HCEC 1CT (cell line): ENCODE data around the gene AGXT.

ENCODE experiments used
- DNase-seq: peaks from one replicate; pipeline ENCODE4 v3.0.0-alpha.2; 2017

The AGXT gene

GRCh38 chr2:240868286-240869108, at the start of gene AGXT:
AGXT (plus strand) TSS chr2:240868824; CDS start chr2:240868866, 42 bp downstream.
- no peak for DNase-seq

DNA sequence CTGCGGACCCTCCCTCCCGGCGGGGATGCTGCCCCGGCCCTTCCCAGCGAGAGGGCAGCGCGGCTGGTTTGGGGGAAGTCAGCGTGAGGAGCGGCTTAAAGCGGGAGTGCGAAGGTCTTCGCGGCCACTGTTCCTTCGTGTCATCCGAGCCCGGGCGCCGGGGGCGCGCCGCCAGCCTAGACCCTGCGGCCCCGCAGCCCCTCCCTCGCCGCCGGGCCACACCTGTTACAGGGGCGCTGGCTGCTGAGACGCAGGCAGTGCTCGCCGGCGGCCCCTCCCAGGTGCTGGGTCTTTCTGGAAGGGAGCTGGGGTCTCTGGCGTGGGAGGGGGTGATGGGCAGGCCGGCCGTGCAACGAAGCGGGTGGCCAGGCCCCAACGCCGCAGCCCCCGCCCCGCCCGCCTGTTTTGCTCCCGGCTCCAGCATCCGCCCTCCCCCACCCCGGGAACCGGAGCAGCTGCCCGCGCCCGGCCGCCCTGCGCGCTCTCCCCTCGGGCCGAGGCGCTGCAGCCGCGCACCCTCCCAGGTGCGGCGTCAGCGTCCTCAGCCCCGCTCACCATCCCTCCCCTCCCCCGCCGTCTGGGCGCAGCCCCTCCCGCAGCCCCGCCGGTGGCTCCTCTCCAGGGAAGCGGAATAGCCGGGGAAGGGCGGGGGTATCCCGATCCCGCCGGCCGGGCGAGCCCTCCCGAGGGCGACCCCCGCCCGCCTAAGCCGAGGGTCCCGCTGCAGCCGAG, 49.3 kb upstream of the AGXT start:
- no peak for DNase-seq

DNA sequence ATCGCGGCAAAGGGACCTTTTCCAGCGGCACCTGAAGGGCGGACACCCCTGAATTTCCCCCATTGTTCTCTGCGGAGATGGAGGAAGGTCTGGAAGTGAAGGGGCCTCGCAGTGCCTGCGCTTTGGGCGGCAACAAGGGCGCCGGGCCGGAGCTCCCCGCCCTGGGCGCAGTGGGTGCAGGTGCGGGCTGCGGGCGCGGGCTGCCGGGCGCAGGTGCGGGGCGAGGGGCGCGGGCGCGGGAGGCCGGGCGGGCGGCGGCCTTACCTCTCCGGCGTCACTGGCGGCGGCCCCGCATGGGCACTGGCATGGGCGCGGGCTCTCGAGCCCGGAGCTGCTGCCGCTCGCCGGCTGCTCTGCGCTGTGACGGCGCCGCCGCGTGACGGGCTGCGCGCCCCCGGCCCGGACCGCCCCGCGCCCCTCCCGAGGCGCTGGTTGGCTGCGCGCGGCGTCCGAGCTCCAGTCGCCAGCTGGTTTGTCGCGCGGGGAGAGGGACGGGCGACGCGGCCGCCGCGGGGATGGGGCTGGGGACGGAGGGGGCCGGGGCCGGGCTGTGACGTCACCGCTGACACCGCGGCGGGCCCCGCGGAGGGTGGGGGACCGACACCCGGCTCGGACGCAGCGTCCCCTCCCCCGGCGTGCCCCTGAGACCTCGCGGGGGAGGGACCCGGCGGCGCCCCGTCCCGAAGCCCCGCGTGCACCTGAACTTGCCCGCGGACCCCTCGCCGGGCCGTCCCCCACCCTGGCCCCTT, 48.6 kb upstream of the AGXT start, which contains the start of gene KIF1A:
Gene KIF1A (minus strand): TSS at position 362 of the 749 bp plus-strand sequence. CDS start 22,467 bp downstream, outside the sequence.
- no peak for DNase-seq

- no peak for DNase-seq
Measured at GRCh38 chr2:240820607-240821428, 47.8 kb upstream of the AGXT start.

DNA sequence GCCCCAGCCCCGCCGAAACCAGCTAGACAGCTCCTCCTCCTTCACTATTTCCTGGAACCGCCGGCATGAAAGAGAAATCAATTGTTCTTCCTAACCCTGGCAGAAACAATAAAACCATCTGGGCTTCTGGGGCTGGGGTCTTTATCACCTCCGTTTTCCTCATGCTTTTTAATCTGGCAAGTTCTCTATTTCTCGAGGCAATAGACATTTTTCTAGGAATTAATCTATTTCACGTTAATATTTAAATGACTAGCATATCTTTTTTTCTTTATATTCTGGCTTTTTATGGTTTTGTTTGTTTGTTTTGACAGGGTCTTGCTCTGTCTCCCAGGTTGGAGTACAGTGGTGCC, 47.2 kb upstream of the AGXT start:
- DNase-seq = no peak

- DNase-seq = no peak
Measured at GRCh38 chr2:240822280-240822847, 46.3 kb upstream of the AGXT start.

- no peak for DNase-seq
Measured at GRCh38 chr2:240823449-240824336, 44.9 kb upstream of the AGXT start.

- no peak for DNase-seq
Measured at GRCh38 chr2:240825476-240825875, 43.1 kb upstream of the AGXT start.

DNA sequence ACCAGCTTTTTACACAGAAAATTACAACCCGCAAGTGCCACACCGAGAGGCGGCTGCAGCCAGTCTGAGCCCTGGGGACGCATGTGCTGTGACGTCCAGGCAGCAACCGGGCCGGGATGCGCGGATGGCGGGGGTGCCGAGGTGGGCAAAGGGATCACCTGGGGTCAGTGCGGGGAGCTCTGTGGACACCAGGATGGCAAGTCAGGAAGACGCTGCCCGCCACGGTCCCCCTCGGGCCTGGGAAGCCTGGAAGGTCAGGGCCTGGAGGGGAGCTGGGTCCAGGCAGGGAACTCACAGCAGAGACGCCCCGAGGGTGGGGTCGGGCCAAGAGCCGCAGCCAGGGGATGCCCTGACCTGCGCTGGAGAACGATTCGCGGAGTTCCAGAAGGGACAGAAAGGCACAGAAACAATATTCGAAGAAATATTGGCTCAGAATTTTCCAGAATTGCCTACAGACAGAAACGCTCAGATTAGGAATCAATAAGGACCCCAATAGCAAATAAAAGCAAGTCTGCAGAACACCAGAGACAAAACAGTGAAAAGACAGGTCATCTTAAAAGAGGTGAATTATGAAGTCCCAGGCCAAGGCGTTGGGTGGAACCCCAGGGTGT, 36.9 kb upstream of the AGXT start:
- DNase-seq = no peak

DNA sequence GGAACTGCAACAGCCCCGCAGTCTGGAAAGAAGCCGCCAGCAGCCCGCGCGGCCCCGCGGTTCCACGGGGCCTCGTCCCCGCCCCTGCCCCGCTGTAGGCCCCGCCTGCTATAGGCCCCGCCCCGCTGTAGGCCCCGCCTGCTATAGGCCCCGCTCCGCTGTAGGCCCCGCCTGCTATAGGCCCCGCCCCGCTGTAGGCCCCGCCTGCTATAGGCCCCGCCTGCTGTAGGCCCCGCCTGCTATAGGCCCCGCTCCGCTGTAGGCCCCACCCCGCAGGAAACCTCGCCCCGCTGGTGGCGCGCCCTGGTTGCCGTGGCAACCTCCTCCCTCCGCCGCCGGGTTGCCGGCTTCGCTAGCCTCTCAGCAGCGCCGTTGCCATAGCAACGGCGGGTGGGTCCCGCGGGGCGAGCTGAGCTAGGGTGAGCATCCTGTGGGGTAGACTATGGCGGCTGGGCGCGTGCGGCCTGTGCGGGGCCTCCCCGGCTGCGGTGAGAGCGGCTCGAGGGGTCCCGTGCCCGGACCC, 36.4 kb upstream of the AGXT start:
- peak; percentile 77 for DNase-seq

GRCh38 chr2:240832921-240833494, 35.6 kb upstream of the AGXT start:
- no peak for DNase-seq

- no peak for DNase-seq
Measured at GRCh38 chr2:240833724-240834285, 34.8 kb upstream of the AGXT start.

- DNase-seq = no peak
Measured at GRCh38 chr2:240834377-240834975, 34.1 kb upstream of the AGXT start.

GRCh38 chr2:240835528-240835927, 33.1 kb upstream of the AGXT start:
- no peak for DNase-seq

- DNase-seq = peak; percentile 44
Measured at GRCh38 chr2:240836781-240837467, 31.7 kb upstream of the AGXT start.

DNA sequence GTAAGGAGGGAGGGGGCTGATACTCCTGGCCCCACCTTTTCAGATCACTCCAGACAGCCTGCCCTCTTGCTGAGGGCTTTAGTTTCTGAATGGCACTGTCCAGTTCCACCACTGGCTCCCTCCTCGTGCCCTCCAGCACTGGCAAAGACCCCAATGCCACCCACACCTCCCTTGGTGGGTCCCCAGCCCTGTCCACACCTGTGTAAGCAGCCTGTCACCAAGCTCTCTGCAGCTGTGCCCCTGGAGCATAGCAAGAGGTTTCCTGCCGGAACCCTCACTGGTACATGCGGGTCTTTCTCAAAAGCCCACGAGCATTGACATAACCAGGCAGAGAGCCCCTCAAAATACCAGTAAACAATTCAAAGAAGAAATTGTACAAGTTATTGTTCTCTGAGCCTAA, 31.0 kb upstream of the AGXT start:
- no peak for DNase-seq

DNA sequence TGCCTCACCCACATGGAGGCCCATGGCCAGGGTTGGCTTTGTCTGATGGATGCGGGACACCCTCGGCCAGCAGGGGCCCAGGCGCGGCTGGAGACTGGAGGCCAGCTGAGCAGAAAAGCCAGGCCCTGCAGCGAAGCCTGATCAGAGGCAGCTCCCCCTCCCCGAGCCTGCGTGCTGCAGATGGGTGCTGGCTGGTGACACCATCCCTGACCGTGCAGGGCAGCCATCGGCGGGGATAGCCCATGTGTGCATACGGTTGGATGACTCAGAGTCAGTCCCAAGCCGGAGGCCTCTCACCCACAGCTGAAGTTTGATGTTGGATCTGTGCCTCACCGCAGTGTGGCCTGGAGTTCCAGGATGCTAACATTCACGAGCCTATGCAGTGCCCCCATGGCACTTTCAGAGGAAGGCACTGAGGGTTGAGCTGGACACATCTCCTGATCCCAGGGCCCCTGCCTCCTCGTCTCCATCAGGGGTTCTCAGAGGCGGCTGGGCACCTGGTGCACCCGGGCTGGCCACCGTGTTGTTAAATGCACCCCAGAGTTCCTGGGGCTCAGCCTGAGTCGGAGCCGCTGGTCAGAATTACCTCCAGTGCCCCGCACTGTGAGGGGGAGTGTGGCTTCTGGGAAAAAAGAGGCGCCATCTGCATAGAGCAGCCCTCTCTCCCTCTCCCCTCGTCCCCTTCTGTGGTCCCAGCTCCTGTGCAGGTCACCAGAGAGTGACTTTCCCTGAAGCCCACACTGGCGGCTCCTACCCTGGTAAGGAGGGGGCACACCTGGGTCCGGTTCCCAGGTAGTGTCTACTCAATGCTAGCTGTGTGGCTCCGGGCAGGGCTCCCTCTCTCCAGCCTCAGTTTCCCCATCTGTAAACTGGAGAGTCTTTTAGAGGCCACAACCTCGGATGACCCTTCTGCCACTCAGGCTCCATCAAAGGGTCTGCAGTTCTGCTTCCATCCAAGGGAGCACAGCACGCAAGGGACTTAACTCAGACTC, 29.2 kb upstream of the AGXT start:
- no peak for DNase-seq
